ENCODE results near the gene FBXL7.

The FBXL7 gene

DNA sequence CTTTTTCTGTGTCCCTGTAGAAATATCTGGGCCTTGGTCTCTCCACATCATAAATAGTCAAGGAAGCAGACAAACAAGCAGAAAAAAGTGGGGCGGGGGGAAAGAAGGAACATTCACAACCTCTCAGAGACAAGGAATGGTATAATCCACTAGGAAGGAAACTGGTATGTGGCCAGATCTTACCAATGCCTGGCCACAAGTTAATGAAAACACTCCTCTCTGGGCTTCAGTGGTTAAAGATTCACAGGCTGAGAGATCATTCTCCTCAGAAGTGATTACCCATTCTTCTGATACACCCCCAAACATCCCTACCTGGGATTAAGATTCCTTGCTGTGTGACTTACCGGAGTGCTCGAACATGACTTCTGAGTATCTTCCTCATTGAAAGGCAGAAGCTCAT, 389.0 kb downstream of the FBXL7 start:
- no peak for DNase-seq (ENCODE audit: insufficient read length, low spot score)
- TF ChIP-seq CTCF (IDR thresholded peaks at IDR 0.05; ENCODE audit: insufficient read depth, missing control alignments), result no peak
- FAIRE-seq, result no peak

GRCh38 chr5:15893866-15894265, 393.9 kb downstream of the FBXL7 start:
- no peak for TF ChIP-seq CTCF (IDR thresholded peaks at IDR 0.05; ENCODE audit: insufficient read depth, missing control alignments)
- no peak for DNase-seq (ENCODE audit: insufficient read length, low spot score)
- no peak for FAIRE-seq

- no peak for TF ChIP-seq CTCF (IDR thresholded peaks at IDR 0.05; ENCODE audit: insufficient read depth, missing control alignments)
- DNase-seq (ENCODE audit: insufficient read length, low spot score) (no peak), FAIRE-seq (no peak)
These were observed 397.7 kb downstream of the FBXL7 start for GRCh38 chr5:15897656-15898055.

DNA sequence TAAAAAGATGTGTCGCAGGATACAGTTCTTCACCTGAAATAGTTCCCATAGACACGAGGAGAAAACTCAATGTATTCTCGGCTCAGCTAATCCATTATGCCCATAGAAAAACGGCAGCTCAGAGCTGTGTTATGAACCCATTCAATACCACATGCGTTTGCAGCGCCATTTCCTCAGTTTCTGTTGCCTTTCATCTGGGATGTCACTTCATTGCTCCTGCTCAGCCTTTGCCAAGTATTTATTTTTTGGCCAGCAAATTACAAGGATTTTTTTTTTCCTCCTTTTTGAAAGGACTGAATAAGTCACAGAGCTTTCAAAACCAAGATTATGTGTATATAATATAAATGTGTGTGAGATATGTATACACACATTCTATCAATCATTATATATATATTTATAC, 398.7 kb downstream of the FBXL7 start:
- DNase-seq (ENCODE audit: insufficient read length, low spot score) (no peak), FAIRE-seq (no peak)
- no peak for TF ChIP-seq CTCF (IDR thresholded peaks at IDR 0.05; ENCODE audit: insufficient read depth, missing control alignments)

DNA sequence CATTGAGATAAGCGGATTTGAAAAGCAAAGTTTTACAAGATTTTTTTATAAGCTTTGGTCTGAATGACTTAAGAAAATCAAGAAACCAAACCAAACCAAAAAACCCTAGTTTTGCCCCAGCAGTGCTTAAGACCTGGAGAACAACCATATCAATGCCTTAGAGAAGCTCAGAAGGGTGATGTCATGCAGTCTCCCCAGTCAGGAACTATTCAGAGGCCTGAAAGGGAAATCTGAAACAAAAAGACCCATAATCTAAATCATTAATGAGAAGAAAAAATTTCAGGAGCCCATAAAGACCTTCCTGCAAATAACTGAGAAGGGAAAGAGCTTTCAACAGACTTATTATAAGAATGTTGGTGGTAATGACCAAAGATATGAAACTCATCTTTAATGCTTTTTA, 399.5 kb downstream of the FBXL7 start:
- DNase-seq (ENCODE audit: insufficient read length, low spot score) (no peak), FAIRE-seq (no peak)
- no peak for TF ChIP-seq CTCF (IDR thresholded peaks at IDR 0.05; ENCODE audit: insufficient read depth, missing control alignments)

- FAIRE-seq (no peak), DNase-seq (ENCODE audit: insufficient read length, low spot score) (no peak)
- TF ChIP-seq CTCF (IDR thresholded peaks at IDR 0.05; ENCODE audit: insufficient read depth, missing control alignments), result no peak
These were observed 401.2 kb downstream of the FBXL7 start for GRCh38 chr5:15901151-15901550.

DNA sequence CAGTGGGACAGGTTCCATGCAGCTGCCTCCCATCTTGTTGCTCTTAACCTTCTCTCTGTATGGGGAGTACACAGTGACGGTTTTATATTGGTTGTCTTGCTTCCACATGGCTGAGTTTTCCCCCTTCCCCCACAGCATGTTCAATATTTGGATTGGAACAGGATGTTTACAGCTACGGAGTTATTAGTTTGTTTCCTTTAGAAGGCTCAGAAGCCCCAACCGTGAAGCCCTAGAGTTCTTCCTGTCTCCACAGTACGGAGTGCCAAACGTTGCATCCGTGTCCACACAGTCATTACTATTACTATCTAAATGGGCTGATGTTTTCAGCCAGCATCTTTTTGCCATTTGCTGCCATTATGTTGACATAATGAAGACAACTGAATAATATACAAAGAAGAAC, 402.1 kb downstream of the FBXL7 start:
- FAIRE-seq, result no peak
- TF ChIP-seq CTCF (IDR thresholded peaks at IDR 0.05; ENCODE audit: insufficient read depth, missing control alignments), result no peak
- DNase-seq (ENCODE audit: insufficient read length, low spot score), result no peak
